Liver (tissue), 9 donors: Measurements from ENCODE around the gene KIF6. TPM values are rescaled to one million over a fixed set of nuclear protein-coding genes. Genes with fewer than 3 reads are reported as not detected.

Experiments
- DNase-seq: peaks from one replicate; pipeline ENCODE4 v3.0.0-alpha.2; 2017; ENCODE audit warnings: low spot score
- H3K27ac ChIP-seq, 2 donors: one replicate each; pipeline ENCODE4 v1.7.0; 2013; ENCODE audit warnings: inconsistent platforms in 2 of 2, low read length in 2 of 2, control low read depth in 1 of 2, low read depth in 1 of 2, mild to moderate bottlenecking in 1 of 2
- H3K27me3 ChIP-seq, 4 donors: one replicate each; pipeline versions ENCODE4 v1.6.1 to v1.7.0; 2013; ENCODE audit warnings: low read length in 3 of 4, inconsistent platforms in 1 of 4, mild to moderate bottlenecking in 1 of 4, moderate library complexity in 1 of 4; ENCODE audit not compliant: control insufficient read depth in 4 of 4, insufficient read depth in 4 of 4
- H3K36me3 ChIP-seq, 4 donors: one replicate each; pipeline versions ENCODE4 v1.6.1 to v1.7.0; 2013; ENCODE audit warnings: low read length in 3 of 4, mild to moderate bottlenecking in 3 of 4, low read depth in 1 of 4, moderate library complexity in 1 of 4; ENCODE audit not compliant: control insufficient read depth in 4 of 4, insufficient read depth in 3 of 4
- H3K4me1 ChIP-seq, 4 donors: one replicate each; pipeline versions ENCODE4 v1.6.1 to v1.7.0; 2013; ENCODE audit warnings: low read length in 3 of 4, mild to moderate bottlenecking in 3 of 4, moderate library complexity in 1 of 4; ENCODE audit not compliant: control insufficient read depth in 4 of 4, insufficient read depth in 4 of 4
- H3K4me3 ChIP-seq, 3 donors: one replicate each; pipeline versions ENCODE4 v1.6.1 to v1.7.0; 2013; ENCODE audit warnings: low read length in 3 of 3, control low read depth in 1 of 3, low read depth in 1 of 3, mild to moderate bottlenecking in 1 of 3
- H3K9ac ChIP-seq, 2 donors: one replicate each; pipeline ENCODE4 v1.7.0; 2013; ENCODE audit warnings: low read length in 2 of 2, mild to moderate bottlenecking in 2 of 2, moderate library complexity in 2 of 2, control low read depth in 1 of 2, low read depth in 1 of 2
- H3K9me3 ChIP-seq, 4 donors: one replicate each; pipeline versions ENCODE4 v1.6.1 to v1.7.0; 2013; ENCODE audit warnings: low read length in 3 of 4; ENCODE audit not compliant: control insufficient read depth in 4 of 4
- ATF3 ChIP-seq: IDR thresholded peaks from 2 replicates; pipeline ENCODE4 v1.6.1; 2016; ENCODE audit warnings: antibody characterized with exemption
- CTCF ChIP-seq: fragments of 150-350 bp; IDR thresholded peaks from 2 replicates; pipeline ENCODE4 v1.5.1; 2017; ENCODE audit warnings: improper control_type of control experiment, low read depth, low read length; ENCODE audit not compliant: missing input control
- EGR1 ChIP-seq, 2 donors: IDR thresholded peaks; 2 replicates each; pipeline ENCODE4 v1.6.1; 2016 to 2018; ENCODE audit warnings: antibody characterized with exemption in 2 of 2, low read depth in 2 of 2
- FOXA1 ChIP-seq: IDR thresholded peaks from 2 replicates; pipeline ENCODE4 v1.6.1; 2016; ENCODE audit warnings: antibody characterized with exemption
- FOXA2 ChIP-seq: IDR thresholded peaks from 2 replicates; pipeline ENCODE4 v1.6.1; 2016; ENCODE audit warnings: antibody characterized with exemption
- GABPA ChIP-seq, 2 donors: IDR thresholded peaks in 1 of 2; conservative IDR thresholded peaks in 1 of 2; 2 replicates each; pipeline ENCODE4 v1.6.1; 2016; ENCODE audit warnings: antibody characterized with exemption in 2 of 2, mild to moderate bottlenecking in 1 of 2, moderate library complexity in 1 of 2
- HNF4A ChIP-seq, 2 donors: conservative IDR thresholded peaks; 2 replicates each; pipeline ENCODE4 v1.6.1; 2016; ENCODE audit warnings: antibody characterized with exemption in 2 of 2, mild to moderate bottlenecking in 2 of 2
- HNF4G ChIP-seq: IDR thresholded peaks from 2 replicates; pipeline ENCODE4 v1.6.1; 2016; ENCODE audit warnings: antibody characterized with exemption
- JUND ChIP-seq, 2 donors: IDR thresholded peaks; 2 replicates each; pipeline ENCODE4 v1.6.1; 2016; ENCODE audit warnings: antibody characterized with exemption in 2 of 2
- MAX ChIP-seq: IDR thresholded peaks from 2 replicates; pipeline ENCODE4 v1.6.1; 2016; ENCODE audit warnings: antibody characterized with exemption
- NR2F2 ChIP-seq: IDR thresholded peaks from 2 replicates; pipeline ENCODE4 v1.6.1; 2016; ENCODE audit warnings: antibody characterized with exemption
- RAD21 ChIP-seq, 2 donors: IDR thresholded peaks; 2 replicates each; pipeline ENCODE4 v1.6.1; 2016; ENCODE audit warnings: antibody characterized with exemption in 2 of 2, mild to moderate bottlenecking in 2 of 2
- REST ChIP-seq: IDR thresholded peaks from 2 replicates; pipeline ENCODE4 v1.6.1; 2016; ENCODE audit warnings: antibody characterized with exemption, mild to moderate bottlenecking
- RXRA ChIP-seq, 2 donors: IDR thresholded peaks; 2 replicates each; pipeline ENCODE4 v1.6.1; 2017 to 2018; ENCODE audit warnings: antibody characterized with exemption in 2 of 2, mild to moderate bottlenecking in 1 of 2
- SP1 ChIP-seq: IDR thresholded peaks from 2 replicates; pipeline ENCODE4 v1.6.1; 2018; ENCODE audit warnings: antibody characterized with exemption, mild to moderate bottlenecking
- TAF1 ChIP-seq: conservative IDR thresholded peaks from 2 replicates; pipeline ENCODE4 v1.6.1; 2016; ENCODE audit warnings: antibody characterized with exemption, mild to moderate bottlenecking
- YY1 ChIP-seq: IDR thresholded peaks from 2 replicates; pipeline ENCODE4 v1.6.1; 2016; ENCODE audit warnings: antibody characterized with exemption, mild to moderate bottlenecking
- ZBTB33 ChIP-seq: IDR thresholded peaks from 2 replicates; pipeline ENCODE4 v1.6.1; 2016; ENCODE audit warnings: antibody characterized with exemption
- WGBS: extraction: QIAGEN DNeasy Blood & Tissue Kit; methylation state at CpG from one replicate; pipeline ENCODE4 v1.1.7; 2013; 5-methylcytosine and 5-hydroxymethylcytosine counted together
- polyA plus RNA-seq, 2 donors: library from polyadenylated mRNA; stranded (reverse) in 1 of 2; unstranded in 1 of 2; fragments of 200-250 nt in 1 of 2; fragments of >200 nt in 1 of 2; fragmentation: Nextera tagmentation in 1 of 2; extraction: Ambion mirVana in 1 of 2; gene quantifications; one replicate each; pipeline versions ENCODE4 v1.2.1 to v1.2.3, GENCODE V29; 2013 to 2015
- total RNA-seq, 2 donors: library from RNA; depleted of rRNA; stranded (reverse); fragments of >200 nt; gene quantifications; one replicate each; pipeline ENCODE4 v1.2.3, GENCODE V29; 2014
- donor health status: healthy.
- donor health status: healthy.
- donor health status: healthy.
- donor health status: healthy.
- donor health status: healthy.

Gene KIF6
- total and polyA plus RNA-seq, 4 donors: 0.17 to 7.5 (median 0.29) TPM

- Histone ChIP-seq H3K36me3 (no peaks in the 10 kb centered on the region), H3K9ac (no peak overlapping the region), H3K4me3 (no peak overlapping the region), H3K27ac (no peak overlapping the region), H3K4me1 (no peaks in the 10 kb centered on the region), H3K9me3 (no peaks in the 10 kb centered on the region), H3K27me3 (no peaks in the 10 kb centered on the region)
- 82% methylated on average over 2 of the region's 2 CpGs for WGBS
- DNase-seq: no peak
- TF ChIP-seq ZBTB33 (no peak), CTCF (no peak), HNF4A (conservative IDR thresholded peaks at IDR 0.05) (no peak), JUND (IDR thresholded peaks at IDR 0.05) (no peak), NR2F2 (no peak), FOXA2 (no peak), HNF4G (no peak), SP1 (no peak), GABPA (IDR thresholded peaks at IDR 0.05 in 1 of 2, conservative IDR thresholded peaks at IDR 0.05 in 1 of 2) (no peak), RXRA (IDR thresholded peaks at IDR 0.05) (no peak), FOXA1 (no peak), EGR1 (IDR thresholded peaks at IDR 0.05; ENCODE audit: low read depth in 2 of 2) (no peak), MAX (no peak), RAD21 (IDR thresholded peaks at IDR 0.05) (no peak)
Measured at GRCh38 chr6:39417440-39417839, 307.8 kb downstream of the KIF6 start.

- 71% methylated on average over 4 of the region's 4 CpGs for WGBS
- Histone ChIP-seq H3K4me1 (no peaks in the 10 kb centered on the region), H3K9me3 (no peaks in the 10 kb centered on the region), H3K4me3 (no peak overlapping the region), H3K27ac (no peak overlapping the region), H3K9ac (no peak overlapping the region), H3K36me3 (no peaks in the 10 kb centered on the region), H3K27me3 (no peaks in the 10 kb centered on the region)
- TF ChIP-seq REST: no peak
- no peak for TF ChIP-seq SP1
- no peak for TF ChIP-seq GABPA (IDR thresholded peaks at IDR 0.05 in 1 of 2, conservative IDR thresholded peaks at IDR 0.05 in 1 of 2)
- no peak for TF ChIP-seq NR2F2
- TF ChIP-seq JUND (IDR thresholded peaks at IDR 0.05): no peak
- TF ChIP-seq YY1: no peak
- no peak for TF ChIP-seq RAD21 (IDR thresholded peaks at IDR 0.05)
- TF ChIP-seq RXRA (IDR thresholded peaks at IDR 0.05): no peak
- no peak for TF ChIP-seq ZBTB33
- no peak for TF ChIP-seq ATF3
- TF ChIP-seq FOXA2: no peak
- no peak for TF ChIP-seq TAF1
- TF ChIP-seq FOXA1: no peak
- no peak for TF ChIP-seq EGR1 (IDR thresholded peaks at IDR 0.05; ENCODE audit: low read depth in 2 of 2)
- no peak for TF ChIP-seq HNF4G
- TF ChIP-seq HNF4A (conservative IDR thresholded peaks at IDR 0.05): no peak
- TF ChIP-seq CTCF: no peak
- TF ChIP-seq MAX: no peak
- no peak for DNase-seq
Measured at GRCh38 chr6:39416728-39417127, 308.5 kb downstream of the KIF6 start.
